ENCODE data around the gene SLX4IP.
A peak's percentile ranks its signal among the peaks of the same experiment; 100 is the strongest.
"Not testable (repeated sequence)": the region's sequence is repeated elsewhere in the genome, so short reads cannot be mapped to it uniquely, and the experiment has no call there.

Gene SLX4IP

DNA sequence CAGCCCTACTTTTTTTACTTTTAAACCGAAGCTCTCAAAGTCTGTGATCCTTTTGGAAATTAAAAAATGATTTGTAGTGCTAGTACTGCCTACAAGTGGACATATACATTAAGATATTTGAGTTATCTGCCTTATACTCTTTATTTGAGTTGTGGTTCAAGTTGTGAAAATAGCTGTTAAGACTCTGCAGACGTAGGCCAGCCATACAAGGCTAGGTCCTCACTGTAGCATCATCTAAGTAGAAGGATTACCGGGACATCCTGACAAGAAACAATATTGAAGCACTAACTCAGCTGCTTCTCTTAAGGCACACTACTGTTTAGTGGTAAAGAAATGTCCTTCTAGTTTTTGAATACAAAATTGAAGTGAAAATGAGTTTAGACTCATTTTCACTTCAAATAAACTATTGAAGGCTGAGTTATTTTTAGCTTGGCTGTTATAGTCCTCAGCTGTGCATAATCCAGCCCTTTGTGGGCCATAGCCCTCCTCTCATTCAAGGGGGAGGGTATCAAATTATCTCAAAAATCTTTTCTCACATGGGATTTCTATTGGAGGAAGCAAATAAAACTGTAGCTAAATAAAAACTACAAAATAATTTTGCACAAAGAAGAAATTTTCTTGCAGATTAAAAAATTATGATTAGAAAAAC lies 170.6 kb downstream of the SLX4IP start:
- DNase-seq: no peak

DNA sequence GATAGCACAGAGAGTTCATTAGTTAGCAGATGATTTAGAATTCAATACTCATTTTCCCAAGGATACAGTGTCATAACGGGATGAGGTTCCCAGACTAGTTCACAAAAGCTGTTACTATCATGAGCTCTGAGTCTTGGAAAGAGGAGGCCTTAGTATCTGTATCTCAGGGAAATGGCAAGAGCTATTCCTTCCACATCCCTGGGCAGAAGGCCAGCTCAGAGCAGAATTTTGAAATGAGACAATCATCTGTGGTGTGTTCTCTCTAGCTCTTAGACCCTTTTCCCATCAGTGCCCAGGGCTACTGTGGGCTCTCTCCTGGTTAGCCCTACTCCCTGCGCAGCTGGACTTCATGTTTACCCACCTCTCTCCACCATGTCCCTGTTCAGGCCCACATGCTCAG lies 174.2 kb downstream of the SLX4IP start:
- peak; percentile 87 for DNase-seq

DNA sequence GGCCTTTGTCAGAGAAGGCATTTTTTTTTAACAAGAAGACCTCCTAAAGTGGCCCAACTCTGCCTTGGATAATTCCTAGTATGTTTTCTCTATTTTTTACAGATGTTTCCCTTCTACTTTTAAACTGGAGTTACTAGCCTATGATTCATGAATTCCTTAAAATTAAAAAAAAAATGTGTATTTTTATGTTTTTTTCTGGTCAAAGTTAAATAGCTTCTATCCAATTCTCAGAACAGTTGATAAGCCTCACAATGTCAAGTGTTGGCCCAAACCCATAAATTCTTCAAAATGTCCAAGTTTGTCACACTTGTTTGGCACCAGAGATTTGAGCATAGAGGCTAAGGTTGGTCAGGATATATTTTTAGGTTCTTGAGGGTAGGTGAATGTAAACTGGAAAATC lies 174.7 kb downstream of the SLX4IP start:
- peak; percentile 80 for DNase-seq

DNA sequence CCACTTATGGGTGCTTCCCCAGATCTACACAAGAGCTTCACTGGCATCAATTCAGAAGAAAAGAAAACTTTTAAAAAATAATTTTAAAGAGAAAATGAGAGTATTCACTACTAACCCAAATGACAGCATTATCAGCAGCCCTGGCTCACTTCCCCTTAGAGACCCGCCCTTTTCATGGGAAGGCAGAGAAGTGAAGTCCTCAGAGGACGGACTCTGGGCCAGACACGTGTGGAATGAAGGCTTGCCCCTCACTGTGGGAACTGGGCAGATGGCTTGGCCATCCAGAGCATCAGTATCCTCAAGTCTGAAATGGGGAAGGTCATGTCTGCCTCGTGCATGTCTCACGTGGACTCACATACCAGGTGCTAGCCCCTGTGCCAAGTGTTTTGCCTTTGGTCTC lies 175.1 kb downstream of the SLX4IP start:
- peak; percentile 75 for DNase-seq

DNA sequence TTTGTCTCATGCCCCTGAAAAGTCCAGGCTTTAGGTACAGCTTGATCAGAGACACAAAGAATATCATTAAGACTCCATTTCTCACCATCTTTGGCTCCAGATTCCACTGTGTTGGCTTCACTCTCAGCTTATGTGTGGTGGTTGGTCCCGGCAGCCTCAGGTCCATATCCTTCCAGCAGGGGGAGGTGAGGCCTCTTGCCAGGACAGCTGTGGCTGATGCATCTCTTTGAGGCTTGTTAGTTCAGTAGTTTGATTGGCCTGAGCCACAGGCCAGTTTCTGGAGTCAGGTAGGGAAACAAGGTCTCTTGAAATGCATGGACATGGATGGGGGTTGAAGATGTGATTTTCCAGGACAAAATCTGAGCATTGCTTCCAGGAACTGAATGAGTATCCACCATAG lies 176.3 kb downstream of the SLX4IP start:
- DNase-seq: peak; percentile 66

- not testable (repeated sequence) for DNase-seq
Observed at GRCh38 chr20:10613426-10613825, 178.3 kb downstream of the SLX4IP start.

DNA sequence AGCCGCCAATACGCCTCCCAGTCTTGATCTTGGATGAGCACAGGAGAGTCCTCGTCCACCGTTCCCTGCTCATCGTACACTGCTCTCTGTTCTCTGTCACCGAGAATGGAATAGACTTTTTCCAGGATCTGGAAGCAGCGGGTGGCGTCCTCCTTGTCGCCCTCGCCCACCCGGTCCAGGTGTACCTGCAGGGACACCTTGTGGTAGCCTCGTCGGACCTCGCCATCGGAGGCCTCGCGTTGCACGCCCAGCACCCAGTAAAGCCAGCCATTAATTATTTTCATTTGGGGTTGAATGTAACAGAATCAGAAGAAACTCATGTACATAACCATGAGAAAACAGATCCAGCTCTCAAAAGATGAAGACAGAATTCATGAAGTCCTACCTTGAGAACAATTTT lies 178.8 kb downstream of the SLX4IP start:
- DNase-seq: no peak

DNA sequence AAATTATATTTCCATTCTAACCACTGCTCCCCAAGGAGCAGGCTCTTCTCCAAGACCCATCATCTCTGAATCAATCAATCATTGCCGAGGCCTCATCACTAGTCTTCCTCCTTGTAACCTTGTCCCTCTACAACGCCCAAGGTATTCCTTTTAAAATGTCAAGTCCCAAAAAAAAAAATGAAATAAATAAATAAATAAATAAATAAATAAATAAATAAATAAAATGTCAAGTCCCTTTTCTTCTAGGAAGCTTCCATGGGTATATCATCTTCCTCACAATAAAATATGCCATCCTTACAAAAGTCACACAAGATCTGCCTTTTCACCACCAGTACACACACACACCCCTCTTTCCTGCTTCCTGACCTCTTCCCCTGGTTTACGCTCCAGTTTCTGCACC lies 181.1 kb downstream of the SLX4IP start:
- no peak for DNase-seq

- DNase-seq: not testable (repeated sequence)
Observed at GRCh38 chr20:10617549-10618133, 182.5 kb downstream of the SLX4IP start.

GRCh38 chr20:10618611-10619245 lies 183.6 kb downstream of the SLX4IP start:
- no peak for DNase-seq

DNA sequence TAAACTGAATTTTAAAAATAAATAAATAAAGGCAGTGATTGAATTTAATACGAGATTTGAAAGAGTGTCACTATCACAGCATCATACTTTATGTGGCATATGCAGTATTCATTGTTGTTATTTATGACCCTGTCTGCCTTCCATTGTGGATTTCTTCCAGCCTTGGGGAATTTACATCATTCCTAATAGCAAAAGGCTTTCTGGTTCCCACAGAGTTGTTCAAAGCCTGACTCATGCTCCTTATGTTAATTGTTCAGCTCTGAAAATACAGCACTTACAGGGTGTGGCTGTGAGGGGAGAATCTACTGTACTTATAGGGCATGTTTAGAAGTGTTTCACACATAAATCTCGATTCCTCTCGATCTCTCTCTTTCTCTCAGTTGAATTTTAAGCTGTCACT lies 184.3 kb downstream of the SLX4IP start:
- DNase-seq: peak; percentile 97

DNA sequence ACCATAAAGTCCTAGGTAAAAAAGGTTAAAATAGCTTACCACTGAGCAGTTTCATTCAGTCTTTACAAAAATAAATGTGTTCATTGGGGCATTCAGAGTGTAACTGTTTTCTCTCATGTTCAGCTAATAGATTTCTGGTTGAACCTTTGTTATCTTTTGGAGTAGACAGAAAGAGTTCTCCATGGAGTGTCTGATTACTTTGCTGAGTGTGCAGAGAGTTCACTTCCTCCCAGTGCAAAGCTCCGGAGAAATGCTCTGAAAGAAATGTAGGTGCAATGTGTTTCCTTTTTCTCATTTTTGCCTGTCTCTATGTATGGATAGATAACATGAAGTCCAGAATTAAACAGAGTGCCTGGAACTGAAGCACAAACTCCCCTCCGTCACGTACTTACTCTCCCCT lies 186.0 kb downstream of the SLX4IP start:
- DNase-seq: no peak

- DNase-seq: peak; percentile 91
Observed at GRCh38 chr20:10622657-10623418, 187.7 kb downstream of the SLX4IP start.

DNA sequence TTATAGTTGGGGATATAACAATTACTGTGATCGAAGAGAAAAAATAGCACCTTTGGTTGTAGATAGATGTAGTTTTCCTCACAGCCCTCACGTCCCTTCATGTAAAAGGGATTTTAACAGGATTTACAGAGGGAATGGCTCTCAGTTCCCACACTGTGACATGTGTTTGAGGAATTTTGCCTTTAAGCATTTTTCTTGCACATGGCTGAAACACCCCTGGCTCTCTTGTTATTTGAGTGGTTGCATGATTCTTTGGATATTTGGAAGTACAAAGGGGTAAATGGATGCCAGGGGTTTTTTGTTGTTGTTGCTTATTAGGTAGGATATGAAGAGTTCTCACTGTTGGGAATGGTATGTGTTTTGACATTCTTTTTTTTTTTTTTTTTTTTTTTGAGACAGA lies 190.5 kb downstream of the SLX4IP start:
- DNase-seq: peak; percentile 91

DNA sequence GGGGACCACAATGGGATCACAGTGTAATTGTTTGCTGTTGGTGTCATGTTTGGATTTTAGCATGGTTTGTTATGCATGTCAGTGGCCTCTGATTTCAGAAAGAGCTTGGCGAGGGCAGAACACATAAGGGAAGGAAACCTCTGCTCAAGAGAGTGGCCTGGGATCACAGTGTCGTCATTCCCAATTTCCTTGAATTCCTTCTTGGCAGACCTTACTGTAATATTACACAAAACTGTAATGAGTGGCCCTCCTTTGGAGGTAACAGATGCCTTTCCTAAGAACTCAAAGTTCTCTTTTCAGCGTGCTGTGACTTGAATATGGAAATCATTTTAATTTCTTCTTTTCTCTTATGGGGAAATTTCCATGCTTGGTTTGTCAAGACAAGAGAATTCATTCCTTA lies 191.8 kb downstream of the SLX4IP start:
- DNase-seq: no peak

- DNase-seq: no peak
Observed at GRCh38 chr20:10629946-10630650, 195.0 kb downstream of the SLX4IP start.

DNA sequence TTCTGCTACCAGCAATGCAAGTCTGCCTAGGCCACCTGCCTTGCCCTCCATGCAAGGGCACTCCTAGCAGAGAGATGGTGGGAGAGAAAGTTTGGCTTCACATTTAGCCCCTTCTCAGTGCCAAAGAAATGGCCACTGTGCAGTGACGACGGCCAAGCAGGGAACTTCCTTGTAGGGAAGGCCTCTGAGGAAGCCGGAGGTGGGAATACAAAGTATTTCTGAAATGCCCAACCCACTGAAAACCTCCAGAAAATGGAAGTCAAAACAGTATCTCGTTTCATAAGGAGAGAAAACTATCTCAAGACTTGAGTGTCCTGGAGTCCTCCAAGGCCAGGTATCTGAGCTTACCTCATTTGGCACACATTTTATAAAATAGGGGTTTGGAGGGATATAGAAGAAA lies 196.0 kb downstream of the SLX4IP start:
- no peak for DNase-seq

DNA sequence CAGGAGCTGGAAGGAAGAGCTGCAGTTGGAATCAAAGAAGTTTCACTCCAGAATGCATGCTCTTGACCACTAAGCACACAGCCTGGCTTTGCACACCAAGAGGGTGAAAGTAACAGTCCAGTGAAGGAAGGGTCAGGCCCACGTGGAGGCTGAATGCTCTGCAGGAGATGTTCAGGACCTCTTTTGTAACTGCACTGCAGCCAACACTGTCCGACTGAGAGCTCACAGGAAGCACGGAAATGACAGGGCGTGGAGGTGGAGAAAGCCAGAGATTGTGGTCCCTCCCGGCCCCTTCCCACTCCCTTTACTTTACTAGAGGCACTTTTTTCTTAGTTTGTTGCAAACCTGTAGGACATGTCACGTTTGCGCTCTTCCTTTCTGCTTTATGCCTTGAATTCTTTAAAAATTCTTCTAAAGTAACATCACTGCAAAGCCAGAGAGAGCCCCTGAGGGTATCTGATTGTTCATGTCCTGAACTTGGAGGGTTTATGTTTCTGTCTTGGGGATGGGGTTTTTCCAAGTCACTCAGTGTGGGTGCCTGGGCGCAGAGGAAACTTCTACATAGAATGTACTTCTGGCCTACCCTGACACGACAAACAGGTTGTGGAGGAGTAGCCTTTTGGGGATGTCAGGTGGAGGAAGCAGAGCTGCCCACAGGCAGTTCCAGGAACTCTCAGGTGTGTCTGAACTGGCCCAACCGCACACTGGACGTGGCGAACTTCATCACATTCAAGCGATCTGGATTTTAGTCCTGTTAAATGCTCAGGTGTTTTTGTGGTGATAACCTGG lies 197.8 kb downstream of the SLX4IP start:
- peak; percentile 56 for DNase-seq

- no peak for DNase-seq
Observed at GRCh38 chr20:10633718-10634117, 198.6 kb downstream of the SLX4IP start.

DNA sequence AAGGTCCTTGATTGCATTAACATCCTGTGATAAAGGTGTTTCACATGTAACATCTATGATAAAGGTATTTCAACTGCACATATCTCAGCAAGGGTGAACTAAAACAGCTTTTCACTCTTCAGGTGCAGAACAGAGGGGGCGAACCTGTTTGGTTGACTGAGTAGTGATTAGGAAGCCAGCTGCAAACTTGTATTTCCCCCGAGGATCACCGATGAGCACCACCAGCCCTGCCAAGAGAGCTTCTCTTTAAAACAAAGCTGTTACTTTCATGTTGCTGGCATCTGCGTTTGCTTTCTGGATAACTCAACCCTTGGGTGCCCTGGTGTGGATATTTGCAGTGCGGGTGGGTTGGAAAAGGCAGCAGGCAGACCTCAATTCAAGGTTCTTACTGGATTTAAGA lies 199.1 kb downstream of the SLX4IP start:
- peak; percentile 43 for DNase-seq

DNA sequence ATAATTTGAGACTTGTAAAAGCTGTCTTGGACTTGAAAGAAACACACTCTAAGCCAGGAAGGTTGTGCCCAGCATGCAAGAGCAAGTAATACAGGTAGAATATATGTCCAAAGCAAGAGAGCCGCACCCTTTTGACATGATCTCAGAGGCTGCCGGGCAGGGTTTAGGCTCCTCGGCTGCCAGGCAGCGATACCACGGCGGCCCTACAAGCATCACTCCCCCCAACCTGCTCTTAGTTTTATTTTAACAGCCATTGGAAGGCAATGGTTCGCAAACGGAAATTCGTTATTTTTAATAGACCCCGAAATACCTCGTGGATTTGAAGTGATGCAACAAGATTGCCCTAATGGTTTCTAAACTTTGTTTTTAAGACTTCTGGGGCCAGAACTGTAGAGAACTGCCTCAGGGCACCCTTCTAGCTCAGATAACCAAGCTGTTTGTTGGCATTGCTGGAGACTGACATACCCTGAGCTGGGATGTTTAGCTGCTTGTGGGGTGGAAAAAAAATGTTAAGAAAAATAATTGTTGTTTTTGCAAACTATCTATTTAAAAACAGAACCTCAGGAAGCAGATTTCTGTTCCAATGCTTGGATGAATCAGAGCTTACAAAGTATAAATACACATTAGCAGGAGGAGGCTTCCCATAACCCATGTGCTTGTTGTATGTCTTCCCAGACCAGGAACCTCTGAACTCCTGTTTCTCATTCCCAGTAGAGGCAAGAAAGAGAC lies 199.7 kb downstream of the SLX4IP start:
- peak; percentile 94 for DNase-seq

All from fibroblast of skin of back (primary cell).